Stimulated activated CD4-positive, alpha-beta T cell treated with anti-CD3 and anti-CD28 coated beads, Interleukin-1b, Interleukin-23, amount 100 ng/mL, for 4 hours (primary cell): ENCODE data around the gene TFB2M.
A peak's percentile ranks its signal among the peaks of the same experiment; 100 is the strongest.
"Not testable (repeated sequence)": the region's sequence is repeated elsewhere in the genome, so short reads cannot be mapped to it uniquely, and the experiment has no call there.

ENCODE experiments used
- DNase-seq, 2 donors: peaks; one replicate each; pipeline ENCODE4 v3.0.0-alpha.2; 2020; ENCODE audit warnings: low read depth in 2 of 2

The TFB2M gene

GRCh38 chr1:246566128-246566812 is at the start of gene TFB2M, which contains the start of gene CNST:
TFB2M (minus strand) TSS chr1:246566261; CDS start chr1:246566138, 123 bp downstream.
CNST (plus strand) TSS chr1:246566456; CDS start chr1:246591563, 25,107 bp downstream.
- peak; percentile 82 to 86 for DNase-seq

GRCh38 chr1:246613096-246613758 is 47.2 kb upstream of the TFB2M start:
- no peak for DNase-seq

GRCh38 chr1:246609632-246610031 is 43.6 kb upstream of the TFB2M start:
- no peak for DNase-seq

DNA sequence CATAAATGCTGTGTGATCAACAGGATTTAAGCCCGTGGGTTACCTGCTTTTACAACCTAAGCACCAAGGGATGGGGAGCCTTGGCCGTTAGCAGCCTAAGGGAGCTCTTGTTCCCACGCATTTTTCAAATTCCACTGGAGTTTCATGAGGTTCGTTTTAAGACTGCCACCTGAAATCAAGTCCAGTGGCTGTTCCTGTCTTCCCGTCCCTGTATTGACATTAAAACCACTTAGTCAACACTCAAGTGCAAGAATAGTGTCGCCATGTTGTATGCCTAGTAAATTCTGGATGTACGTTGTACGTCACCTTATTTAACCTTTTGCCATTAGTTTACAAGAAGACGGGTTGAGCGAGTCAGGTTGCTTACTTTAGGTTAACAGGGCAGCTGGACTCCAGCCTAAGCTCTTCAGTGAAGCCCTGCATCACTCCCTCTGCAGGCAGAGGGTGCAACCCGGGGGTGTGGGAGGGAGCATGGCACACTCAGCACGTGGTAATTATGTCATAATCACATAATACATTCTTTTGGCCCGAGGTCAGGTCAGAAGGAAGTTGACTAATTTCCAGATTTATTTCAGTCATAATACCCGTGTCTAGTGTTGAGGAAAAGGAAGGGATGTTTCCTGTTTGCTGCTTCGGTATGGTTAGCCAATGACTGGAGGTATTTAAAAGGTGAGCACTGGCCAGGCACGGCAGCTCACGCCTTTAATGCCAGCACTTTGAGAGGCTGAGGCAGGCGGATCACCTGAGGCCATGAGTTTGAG is 42.7 kb upstream of the TFB2M start:
- peak in 1 of 2 donors; percentile 12 for DNase-seq

- no peak for DNase-seq
These were observed 41.4 kb upstream of the TFB2M start for GRCh38 chr1:246607462-246607861.

DNA sequence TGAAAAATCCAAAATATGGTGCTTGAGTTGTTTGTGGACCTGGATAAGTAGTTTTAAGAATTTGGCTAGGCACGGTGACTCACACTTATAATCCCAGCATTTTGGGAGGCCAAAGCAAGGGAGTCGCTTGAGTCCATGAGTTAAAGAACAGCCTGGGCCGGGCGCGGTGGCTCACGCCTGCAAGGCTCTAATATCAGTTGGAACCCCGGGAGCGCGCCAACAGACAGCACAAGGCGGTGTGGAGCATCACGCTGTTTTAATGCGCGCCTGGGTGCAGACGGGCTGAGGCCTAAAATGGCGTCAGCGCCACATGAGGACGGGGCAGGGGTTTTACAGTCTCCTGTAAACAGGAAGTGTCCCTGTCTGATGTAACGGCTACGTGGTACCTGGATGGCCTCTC is 39.2 kb upstream of the TFB2M start:
- DNase-seq = not testable (repeated sequence)

DNA sequence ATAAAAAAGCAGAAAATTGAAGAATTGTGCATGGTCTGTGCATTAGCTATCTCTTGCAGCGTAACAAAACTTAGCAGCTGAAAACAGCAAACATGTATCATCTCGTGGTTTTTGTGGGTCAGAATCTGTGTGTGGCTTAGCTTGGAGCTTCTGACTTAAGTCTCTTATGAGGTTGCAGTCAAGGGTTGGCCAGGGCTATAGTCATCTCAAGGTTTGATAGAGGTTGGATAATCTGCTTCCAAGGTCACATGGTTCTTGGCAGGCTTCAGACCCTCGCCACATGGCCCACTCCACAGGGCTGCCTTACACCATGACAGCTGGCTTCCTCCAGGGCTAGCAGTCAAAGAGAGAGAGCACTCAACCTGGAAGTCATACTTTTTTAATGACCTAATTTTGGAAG is 36.1 kb upstream of the TFB2M start:
- no peak for DNase-seq

GRCh38 chr1:246600579-246600978 is 34.5 kb upstream of the TFB2M start:
- no peak for DNase-seq

- DNase-seq = no peak
These were observed 33.3 kb upstream of the TFB2M start for GRCh38 chr1:246599315-246599714.

DNA sequence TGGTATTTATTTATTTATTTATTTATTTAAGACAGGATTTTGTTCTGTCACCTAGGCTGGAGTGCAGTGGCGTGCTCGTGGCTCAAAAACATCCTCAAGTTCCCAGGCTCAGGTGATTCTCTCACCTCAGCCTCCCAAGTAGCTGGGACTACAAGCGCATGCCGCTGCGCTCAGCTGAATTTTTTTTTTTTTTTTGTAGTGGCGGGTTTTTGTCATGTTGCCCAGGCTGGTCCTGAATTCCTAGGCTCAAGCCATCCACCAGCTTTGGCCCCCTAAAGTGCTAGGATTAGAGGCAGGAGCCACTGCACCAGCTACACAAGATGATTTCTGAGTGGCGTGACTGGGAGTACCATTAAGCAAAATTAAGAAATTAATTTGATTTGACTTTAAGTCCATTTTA is 31.9 kb upstream of the TFB2M start:
- DNase-seq = no peak

GRCh38 chr1:246597340-246597739 is 31.3 kb upstream of the TFB2M start:
- no peak for DNase-seq

- DNase-seq = no peak
These were observed 29.1 kb upstream of the TFB2M start for GRCh38 chr1:246595146-246595545.

GRCh38 chr1:246592695-246593094 is 26.6 kb upstream of the TFB2M start:
- no peak for DNase-seq

- no peak for DNase-seq
These were observed 25.9 kb upstream of the TFB2M start for GRCh38 chr1:246591958-246592357.

- DNase-seq = no peak
These were observed 25.4 kb upstream of the TFB2M start for GRCh38 chr1:246591504-246591903.

GRCh38 chr1:246591047-246591446 is 25.0 kb upstream of the TFB2M start:
- no peak for DNase-seq

- DNase-seq = not testable (repeated sequence)
These were observed 23.9 kb upstream of the TFB2M start for GRCh38 chr1:246589919-246590318.

DNA sequence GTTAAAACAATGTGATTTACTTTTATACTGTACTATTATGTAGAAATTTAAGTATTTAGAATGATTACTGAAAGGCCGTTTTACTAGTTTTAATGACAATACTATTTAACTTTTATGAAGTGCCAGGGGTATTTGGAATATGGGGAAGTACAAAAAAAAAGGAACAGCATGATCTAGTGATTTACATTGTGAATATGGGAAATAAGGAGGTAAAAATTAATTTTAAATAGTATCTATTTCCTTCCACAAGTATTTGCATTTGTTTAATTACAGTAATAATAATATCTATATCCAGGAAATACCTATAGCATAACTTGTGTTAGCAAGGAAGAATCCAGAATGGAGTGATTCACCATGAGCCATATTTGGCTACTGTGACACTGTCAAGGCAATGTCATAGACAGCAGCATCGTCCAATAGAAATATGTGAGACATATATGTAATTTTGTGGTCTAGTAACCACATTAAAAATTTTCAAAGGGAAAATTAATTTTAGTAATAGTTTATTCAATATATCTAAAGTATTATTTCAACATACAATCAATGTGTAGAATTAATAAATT is 22.2 kb upstream of the TFB2M start:
- DNase-seq = no peak

DNA sequence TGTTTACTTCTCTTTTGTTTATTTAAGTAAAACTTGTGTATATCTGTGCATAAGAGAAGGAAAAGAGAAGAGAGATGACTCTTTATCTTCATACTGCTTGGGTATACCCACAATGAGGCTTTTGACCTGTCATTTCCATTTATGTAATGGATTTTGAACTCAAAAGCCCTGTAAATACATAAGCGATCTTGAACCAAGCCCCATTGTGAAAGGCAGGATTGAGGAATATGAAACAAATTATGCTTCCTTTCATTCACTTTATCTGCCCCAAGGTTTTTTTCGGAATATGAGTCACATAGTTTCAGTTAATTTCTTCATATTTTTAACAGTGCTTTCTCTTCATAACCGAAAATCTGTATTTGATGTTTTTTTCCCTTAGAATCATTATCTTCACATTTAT is 21.5 kb upstream of the TFB2M start:
- DNase-seq = no peak

- no peak for DNase-seq
These were observed 21.0 kb upstream of the TFB2M start for GRCh38 chr1:246587032-246587431.

DNA sequence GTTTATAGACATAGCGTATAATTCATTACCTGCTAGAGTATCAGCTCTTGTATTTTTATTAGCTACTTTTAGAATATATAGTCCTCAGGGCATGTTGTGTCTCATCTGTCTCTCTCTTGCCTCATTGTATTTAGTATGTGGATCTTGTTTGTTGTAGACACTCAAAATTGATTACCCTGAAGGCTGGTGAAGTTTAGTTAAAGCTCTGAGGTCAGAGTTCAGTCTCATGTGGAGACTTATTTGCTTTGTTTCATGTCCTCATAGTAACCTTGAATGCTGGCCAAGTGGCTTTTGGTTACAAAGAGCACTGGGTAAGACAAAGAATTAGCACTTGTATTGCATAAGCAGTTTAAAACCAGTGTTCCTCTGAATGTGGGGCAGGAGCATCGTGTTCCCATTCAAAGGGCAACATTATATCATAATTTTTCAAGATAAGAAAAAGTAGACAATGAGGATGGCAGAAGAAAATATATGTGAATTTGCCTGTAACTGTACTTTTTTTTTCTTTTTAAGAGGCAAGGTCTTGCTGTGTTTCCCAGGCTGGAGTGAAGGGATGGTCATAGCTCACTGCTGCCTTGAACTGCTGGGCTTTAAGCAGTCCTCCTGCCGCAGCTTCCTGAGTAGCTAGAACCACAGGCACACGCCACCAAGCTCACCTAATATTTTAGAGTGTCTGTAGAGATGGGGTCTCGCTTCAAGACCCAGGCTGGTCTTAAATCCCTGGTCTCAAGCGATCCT is 17.6 kb upstream of the TFB2M start:
- DNase-seq = no peak

DNA sequence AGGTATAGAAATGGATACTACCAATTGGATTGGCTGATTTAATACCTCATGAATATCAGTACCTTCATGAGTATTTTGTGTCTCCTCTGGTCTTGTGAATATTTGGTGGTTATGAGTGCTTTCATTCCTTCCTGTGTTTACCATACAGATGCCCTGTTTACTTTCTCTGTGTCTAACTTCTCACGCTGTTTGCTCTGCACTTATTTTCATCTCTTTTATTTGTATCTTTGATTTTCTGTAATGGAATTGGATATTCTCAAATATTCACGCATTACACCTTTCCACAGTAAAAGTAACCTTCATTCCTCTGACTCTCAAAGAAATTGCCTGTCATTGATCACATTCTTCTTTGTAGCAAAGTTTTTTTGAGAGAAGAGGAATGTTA is 17.0 kb upstream of the TFB2M start:
- no peak for DNase-seq
